Astrocyte of the spinal cord (primary cell): ENCODE results near the gene PTPN3.
A peak's percentile ranks its signal among the peaks of the same experiment; 100 is the strongest.

Experiments
- DNase-seq: peaks from one replicate; pipeline ENCODE4 v3.0.0; 2011; ENCODE audit warnings: low read depth, low spot score
- H3K4me3 ChIP-seq: 2 replicates; pipeline ENCODE4 v1.5.1; 2011; ENCODE audit warnings: low read depth, mild to moderate bottlenecking, low read length, moderate library complexity
- in situ Hi-C: cut with HindIII; loops from 2 replicates; pipeline ENCODE4 v1.10.0; 2017; ENCODE audit warnings: low sequenced_read_pairs
- TF ChIP-seq, protein P1 (sequence below): IDR thresholded peaks from 2 replicates; pipeline ENCODE4 v1.5.1; 2012; ENCODE audit warnings: low read depth, mild to moderate bottlenecking, low read length, inconsistent platforms

The PTPN3 gene

DNA sequence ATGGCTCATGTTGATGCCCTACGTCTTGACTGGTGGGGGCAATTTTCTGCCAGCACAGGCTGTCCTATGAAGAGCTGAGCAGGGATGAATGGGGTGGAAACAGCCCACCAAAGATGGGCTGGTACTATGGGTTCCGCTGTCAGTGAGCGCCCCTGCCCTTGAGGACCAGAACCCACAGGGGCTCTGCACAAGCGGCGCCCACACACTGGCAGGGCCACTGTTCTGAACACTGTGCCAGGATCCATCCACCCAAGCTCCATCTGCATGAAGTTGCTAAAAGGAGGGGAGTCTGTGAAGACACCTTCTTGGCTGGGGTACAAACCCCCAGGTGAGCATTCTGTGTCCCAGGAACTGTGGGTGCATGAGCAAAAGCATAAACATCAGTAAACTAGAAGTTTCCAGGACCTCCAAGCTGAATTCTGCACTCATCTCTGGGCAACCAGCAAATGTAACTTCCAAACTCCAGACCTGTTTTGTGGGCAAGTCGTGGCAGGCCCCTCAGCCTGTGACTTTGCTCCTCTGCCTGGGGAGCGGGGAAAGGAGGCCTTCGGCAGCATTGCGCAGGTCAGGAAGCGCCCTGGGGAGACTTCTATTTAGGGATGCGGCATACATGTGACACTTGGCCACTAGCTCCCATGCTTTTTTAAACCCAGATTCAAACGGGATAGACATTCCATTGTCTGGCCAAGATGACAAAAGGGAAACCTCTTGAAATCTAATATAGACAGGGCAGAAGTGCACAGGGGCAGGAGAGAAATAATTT, 48.9 kb downstream of the PTPN3 start:
- TF ChIP-seq, protein P1, sequence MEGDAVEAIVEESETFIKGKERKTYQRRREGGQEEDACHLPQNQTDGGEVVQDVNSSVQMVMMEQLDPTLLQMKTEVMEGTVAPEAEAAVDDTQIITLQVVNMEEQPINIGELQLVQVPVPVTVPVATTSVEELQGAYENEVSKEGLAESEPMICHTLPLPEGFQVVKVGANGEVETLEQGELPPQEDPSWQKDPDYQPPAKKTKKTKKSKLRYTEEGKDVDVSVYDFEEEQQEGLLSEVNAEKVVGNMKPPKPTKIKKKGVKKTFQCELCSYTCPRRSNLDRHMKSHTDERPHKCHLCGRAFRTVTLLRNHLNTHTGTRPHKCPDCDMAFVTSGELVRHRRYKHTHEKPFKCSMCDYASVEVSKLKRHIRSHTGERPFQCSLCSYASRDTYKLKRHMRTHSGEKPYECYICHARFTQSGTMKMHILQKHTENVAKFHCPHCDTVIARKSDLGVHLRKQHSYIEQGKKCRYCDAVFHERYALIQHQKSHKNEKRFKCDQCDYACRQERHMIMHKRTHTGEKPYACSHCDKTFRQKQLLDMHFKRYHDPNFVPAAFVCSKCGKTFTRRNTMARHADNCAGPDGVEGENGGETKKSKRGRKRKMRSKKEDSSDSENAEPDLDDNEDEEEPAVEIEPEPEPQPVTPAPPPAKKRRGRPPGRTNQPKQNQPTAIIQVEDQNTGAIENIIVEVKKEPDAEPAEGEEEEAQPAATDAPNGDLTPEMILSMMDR: no peak
- in situ Hi-C loops: no loop called here
- no peak for DNase-seq
- H3K4me3 ChIP-seq: no peak overlapping the region

DNA sequence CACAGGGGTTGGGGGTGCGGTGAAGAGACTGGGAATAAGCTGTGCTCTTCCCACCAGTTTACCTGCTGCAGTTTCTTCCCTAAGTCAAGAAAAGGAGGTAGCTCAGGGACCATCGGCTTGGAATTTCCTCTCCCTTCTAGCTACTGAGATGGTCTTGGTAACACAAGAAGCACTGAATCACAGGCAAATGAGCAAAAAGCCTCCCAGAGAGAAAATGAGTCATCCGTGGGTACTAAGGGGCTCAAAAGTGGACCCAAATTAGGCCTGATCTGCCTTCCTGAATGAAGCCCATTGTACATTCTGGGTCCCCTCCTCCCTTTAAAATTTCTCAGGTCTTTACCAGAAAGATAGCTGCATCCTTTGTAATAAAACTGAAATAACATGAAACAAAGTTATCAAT, 49.9 kb downstream of the PTPN3 start:
- in situ Hi-C loops: no loop called here
- TF ChIP-seq, protein P1: no peak

DNA sequence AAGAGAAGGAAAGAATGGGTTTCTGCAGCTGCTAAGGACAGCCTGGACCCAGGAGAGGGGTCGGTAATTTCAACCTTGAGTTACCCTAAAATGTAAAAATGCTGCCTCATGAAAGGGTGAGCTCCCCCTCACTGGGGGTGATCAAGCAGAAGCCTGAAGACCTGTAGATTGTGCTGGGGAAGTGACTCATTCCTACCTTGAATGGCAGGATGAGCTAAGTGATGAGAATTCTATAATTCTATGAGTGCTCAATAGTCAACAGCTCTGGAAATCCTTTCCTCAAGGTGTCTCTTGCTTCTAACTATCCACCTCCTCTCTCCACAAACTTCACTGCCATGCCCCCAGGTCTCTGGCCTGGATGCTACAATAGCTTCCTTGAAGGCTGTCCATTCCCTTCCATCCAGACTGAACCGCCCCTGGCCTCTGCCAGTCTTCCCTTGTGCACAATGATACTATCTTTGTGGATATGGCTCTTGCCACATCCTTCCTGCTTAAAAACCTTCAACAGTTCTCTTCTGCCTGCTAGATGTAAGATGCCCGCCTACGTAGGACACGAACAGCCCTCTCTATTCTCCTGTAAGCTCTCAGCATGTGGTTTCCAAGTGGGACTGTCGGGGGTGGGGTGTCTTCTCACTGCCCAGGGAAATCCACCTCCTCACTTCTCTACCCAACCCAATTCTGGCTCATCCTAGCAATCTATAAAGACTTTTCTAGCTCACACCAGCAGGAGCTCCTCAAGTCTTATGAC, 50.6 kb downstream of the PTPN3 start:
- no peak for DNase-seq
- TF ChIP-seq, protein P1: no peak
- no peak overlapping the region for H3K4me3 ChIP-seq
- in situ Hi-C loops: no loop called here

More for the DNA sequence above, 49.9 kb downstream of the PTPN3 start:
- no peak overlapping the region for H3K4me3 ChIP-seq
- peak; percentile 66 for DNase-seq

DNA sequence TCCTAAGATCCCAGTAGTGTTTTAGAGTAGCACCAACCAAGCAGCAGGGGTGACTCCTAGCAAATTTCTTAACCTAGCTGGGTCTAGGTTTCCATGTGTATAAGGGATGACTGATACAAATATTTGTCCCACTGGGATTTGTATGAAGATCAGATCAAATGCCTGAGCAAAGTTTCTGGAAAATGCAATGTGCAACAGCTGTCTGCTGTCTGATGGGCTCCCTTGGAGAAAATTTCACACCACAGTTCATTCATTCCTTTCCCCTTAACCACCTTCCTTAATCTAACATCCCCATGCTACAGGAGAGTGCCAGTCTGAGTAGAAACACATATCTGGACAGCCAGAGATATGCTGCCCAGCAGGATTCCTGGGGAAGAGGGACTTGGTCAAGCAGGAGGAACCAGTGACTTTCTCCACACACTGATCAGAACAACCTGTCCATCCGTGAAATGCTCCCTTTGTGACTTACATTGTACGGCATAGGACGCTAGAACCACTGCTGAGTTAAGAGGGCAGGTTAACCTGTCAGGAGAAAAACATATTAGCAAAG, 53.3 kb downstream of the PTPN3 start:
- DNase-seq: no peak
- in situ Hi-C loops: no loop called here
- TF ChIP-seq, protein P1: no peak
- no peak overlapping the region for H3K4me3 ChIP-seq

DNA sequence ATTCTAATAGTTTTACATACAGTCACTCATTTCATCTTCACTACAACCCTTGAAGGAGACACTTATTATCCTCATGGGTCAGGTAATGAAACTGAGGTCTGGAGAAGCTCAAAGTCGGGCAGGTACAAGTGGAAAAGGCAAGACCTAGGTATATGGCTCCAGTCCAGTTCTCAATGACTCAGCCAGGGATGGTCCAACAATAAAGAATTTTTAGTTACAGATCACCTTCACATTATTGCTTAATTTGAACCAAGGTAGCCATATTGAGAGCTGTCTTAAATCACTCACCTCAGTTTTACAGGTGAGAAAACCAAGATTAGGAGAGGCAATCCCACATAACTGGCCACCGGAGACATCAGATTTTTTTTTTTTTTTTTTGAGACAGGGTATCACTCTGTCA, 55.4 kb downstream of the PTPN3 start:
- in situ Hi-C loops: no loop called here
- TF ChIP-seq, protein P1: no peak

DNA sequence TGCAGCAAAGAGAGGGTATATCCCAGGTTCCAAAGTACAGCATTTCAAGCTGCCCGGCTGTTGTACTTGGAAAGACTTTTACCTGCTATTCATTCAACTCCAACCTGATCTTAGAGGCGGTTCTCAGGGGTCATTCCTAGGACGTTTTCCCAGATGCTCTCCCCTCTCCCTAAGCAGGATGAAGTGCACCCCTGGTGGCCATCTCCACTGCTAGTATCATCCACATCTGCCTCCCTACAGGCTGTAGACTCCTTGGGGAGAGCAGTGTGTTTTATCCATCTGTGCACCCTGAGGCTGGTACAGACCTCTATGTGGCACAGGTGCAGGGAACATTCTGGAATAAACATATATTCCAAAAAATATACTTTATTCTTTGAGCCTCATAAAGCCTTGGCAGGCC, 56.8 kb downstream of the PTPN3 start:
- no peak overlapping the region for H3K4me3 ChIP-seq
- no peak for DNase-seq
- in situ Hi-C loops: no loop called here
- TF ChIP-seq, protein P1: peak; percentile 40

More for the DNA sequence above, 55.4 kb downstream of the PTPN3 start:
- no peak for DNase-seq
- no peak overlapping the region for H3K4me3 ChIP-seq
